ENCODE measurements around the gene CLCN5.

GRCh38 chrX:49878128-49878833 is 44.1 kb upstream of the CLCN5 start:
- TF ChIP-seq, protein P1, sequence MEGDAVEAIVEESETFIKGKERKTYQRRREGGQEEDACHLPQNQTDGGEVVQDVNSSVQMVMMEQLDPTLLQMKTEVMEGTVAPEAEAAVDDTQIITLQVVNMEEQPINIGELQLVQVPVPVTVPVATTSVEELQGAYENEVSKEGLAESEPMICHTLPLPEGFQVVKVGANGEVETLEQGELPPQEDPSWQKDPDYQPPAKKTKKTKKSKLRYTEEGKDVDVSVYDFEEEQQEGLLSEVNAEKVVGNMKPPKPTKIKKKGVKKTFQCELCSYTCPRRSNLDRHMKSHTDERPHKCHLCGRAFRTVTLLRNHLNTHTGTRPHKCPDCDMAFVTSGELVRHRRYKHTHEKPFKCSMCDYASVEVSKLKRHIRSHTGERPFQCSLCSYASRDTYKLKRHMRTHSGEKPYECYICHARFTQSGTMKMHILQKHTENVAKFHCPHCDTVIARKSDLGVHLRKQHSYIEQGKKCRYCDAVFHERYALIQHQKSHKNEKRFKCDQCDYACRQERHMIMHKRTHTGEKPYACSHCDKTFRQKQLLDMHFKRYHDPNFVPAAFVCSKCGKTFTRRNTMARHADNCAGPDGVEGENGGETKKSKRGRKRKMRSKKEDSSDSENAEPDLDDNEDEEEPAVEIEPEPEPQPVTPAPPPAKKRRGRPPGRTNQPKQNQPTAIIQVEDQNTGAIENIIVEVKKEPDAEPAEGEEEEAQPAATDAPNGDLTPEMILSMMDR (IDR thresholded peaks at IDR 0.05) = no peak
- TF ChIP-seq POLR2AphosphoS5 (IDR thresholded peaks at IDR 0.05) = no peak

All from breast epithelium (tissue), 3 donors.